Tibial nerve (tissue), 4 donors: ENCODE data around the gene GNAZ. TPM values are rescaled to one million over a fixed set of nuclear protein-coding genes. Genes with fewer than 3 reads are reported as not detected.

Source experiments
- DNase-seq, 2 donors: peaks; one replicate each; pipeline ENCODE4 v3.0.0-alpha.2; 2019; ENCODE audit warnings: low spot score in 2 of 2
- H3K27ac ChIP-seq, 4 donors: fragments of 200-600 bp; sonication (generic) in 3 of 4; one replicate each; pipeline ENCODE4 v1.5.1; 2017 to 2019; ENCODE audit warnings: mild to moderate bottlenecking in 1 of 4
- H3K27me3 ChIP-seq, 2 donors: fragments of 200-600 bp; sonication (generic) in 1 of 2; one replicate each; pipeline versions ENCODE4 v1.5.1 to v1.6.0; 2017 to 2019
- H3K36me3 ChIP-seq, 3 donors: fragments of 200-600 bp; sonication (generic); one replicate each; pipeline ENCODE4 v1.5.1; 2018 to 2019
- H3K4me1 ChIP-seq, 4 donors: fragments of 200-600 bp; sonication (generic) in 3 of 4; one replicate each; pipeline ENCODE4 v1.5.1; 2017 to 2019
- H3K4me3 ChIP-seq, 4 donors: fragments of 200-600 bp; sonication (generic) in 3 of 4; one replicate each; pipeline ENCODE4 v1.5.1; 2017 to 2019; ENCODE audit warnings: mild to moderate bottlenecking in 1 of 4, moderate library complexity in 1 of 4
- H3K9me3 ChIP-seq, 4 donors: fragments of 200-600 bp; sonication (generic) in 3 of 4; one replicate each; pipeline ENCODE4 v1.5.1; 2017 to 2019
- EP300 ChIP-seq, 2 donors: sonication (generic); formaldehyde crosslinking; IDR thresholded peaks; one replicate each; pipeline ENCODE4 v1.6.1; 2017; ENCODE audit warnings: antibody characterized with exemption in 2 of 2, mild to moderate bottlenecking in 1 of 2
- POLR2A ChIP-seq, 2 donors: fragments of 450-650 bp; IDR thresholded peaks; one replicate each; pipeline ENCODE4 v1.6.1; 2017; ENCODE audit warnings: antibody characterized with exemption in 2 of 2, mild to moderate bottlenecking in 2 of 2, moderate library complexity in 2 of 2
- WGBS, 2 donors: methylation state at CpG; one replicate each; pipeline ENCODE4 v1.1.5; 2018; 5-methylcytosine and 5-hydroxymethylcytosine counted together
- total RNA-seq, 4 donors: library from RNA; depleted of rRNA; stranded (reverse); fragments of >200 nt; gene quantifications; one replicate each; pipeline ENCODE4 v1.1.0, GENCODE V29; 2016
- TF ChIP-seq, protein P1 (sequence below), 5 experiments: fragments of 200-600 bp in 3 of 5; fragments of 450-650 bp in 2 of 5; sonication (generic) in 3 of 5; IDR thresholded peaks; one replicate each; pipeline ENCODE4 v1.5.1; 2016 to 2019; ENCODE audit warnings: antibody characterized with exemption in 5 of 5, mild to moderate bottlenecking in 3 of 5, moderate library complexity in 2 of 5

The GNAZ gene
- total RNA-seq, 4 donors from 2014 or later: 14.1 to 20.1 (median 18.0) TPM

DNA sequence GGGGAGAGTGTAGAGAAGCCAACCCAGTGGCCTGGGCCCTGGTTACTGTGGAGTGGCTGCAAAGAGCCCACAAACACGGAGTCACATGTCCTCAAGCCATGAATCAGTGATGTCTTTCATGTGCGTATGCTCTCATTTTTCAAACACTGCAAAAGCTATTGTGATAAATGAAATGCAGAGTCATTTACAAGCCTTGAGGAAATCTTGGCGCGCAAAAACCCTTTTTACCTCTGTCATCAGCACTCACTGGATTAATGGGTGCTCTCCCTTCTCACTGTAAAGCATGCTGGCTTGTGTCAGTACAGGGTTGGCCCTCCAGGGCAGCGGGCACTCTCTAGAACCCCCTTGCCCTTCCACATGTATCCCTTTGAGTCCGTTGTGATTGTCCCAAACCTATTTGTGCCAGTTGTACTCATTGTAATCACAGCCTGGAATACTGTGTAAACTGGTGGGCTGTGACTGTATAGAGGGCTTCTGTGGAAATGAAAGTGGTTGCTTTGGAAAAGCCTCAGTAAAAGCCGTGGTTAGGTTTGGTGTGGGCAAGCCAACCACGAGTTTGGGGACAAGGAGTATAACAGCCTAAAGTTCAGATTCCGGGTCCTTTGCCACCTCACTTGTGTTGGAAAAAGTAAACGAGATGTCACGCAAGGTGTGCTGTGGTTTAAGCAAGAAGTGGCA is 10.4 kb downstream of the GNAZ start:
- no peak for TF ChIP-seq POLR2A (IDR thresholded peaks at IDR 0.05)
- TF ChIP-seq, protein P1, sequence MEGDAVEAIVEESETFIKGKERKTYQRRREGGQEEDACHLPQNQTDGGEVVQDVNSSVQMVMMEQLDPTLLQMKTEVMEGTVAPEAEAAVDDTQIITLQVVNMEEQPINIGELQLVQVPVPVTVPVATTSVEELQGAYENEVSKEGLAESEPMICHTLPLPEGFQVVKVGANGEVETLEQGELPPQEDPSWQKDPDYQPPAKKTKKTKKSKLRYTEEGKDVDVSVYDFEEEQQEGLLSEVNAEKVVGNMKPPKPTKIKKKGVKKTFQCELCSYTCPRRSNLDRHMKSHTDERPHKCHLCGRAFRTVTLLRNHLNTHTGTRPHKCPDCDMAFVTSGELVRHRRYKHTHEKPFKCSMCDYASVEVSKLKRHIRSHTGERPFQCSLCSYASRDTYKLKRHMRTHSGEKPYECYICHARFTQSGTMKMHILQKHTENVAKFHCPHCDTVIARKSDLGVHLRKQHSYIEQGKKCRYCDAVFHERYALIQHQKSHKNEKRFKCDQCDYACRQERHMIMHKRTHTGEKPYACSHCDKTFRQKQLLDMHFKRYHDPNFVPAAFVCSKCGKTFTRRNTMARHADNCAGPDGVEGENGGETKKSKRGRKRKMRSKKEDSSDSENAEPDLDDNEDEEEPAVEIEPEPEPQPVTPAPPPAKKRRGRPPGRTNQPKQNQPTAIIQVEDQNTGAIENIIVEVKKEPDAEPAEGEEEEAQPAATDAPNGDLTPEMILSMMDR (IDR thresholded peaks at IDR 0.05): no peak
- TF ChIP-seq EP300 (IDR thresholded peaks at IDR 0.05): no peak
- Histone ChIP-seq H3K36me3 (no peaks in the 10 kb centered on the region), H3K27ac (no peak overlapping the region), H3K4me3 (no peak overlapping the region), H3K4me1 (peaks cover 0 to 4% (median 0%) of the 10 kb centered on the region in 4 donors), H3K9me3 (no peaks in the 10 kb centered on the region), H3K27me3 (no peaks in the 10 kb centered on the region)
- DNase-seq: no peak
- WGBS, 2 donors: 84 to 86% methylated on average over 11 of the region's 11 CpGs

GRCh38 chr22:23082534-23083314 is 12.4 kb downstream of the GNAZ start:
- no peak overlapping the region for H3K27ac ChIP-seq
- no peak for TF ChIP-seq EP300 (IDR thresholded peaks at IDR 0.05)
- TF ChIP-seq POLR2A (IDR thresholded peaks at IDR 0.05): no peak
- TF ChIP-seq, protein P1 (IDR thresholded peaks at IDR 0.05): no peak
- 83 to 86% methylated on average over 5 of the region's 5 CpGs for WGBS, 2 donors
- no peaks in the 10 kb centered on the region for H3K27me3 ChIP-seq
- H3K9me3 ChIP-seq: no peaks in the 10 kb centered on the region
- no peaks in the 10 kb centered on the region for H3K36me3 ChIP-seq
- no peak for DNase-seq
- peaks cover 0 to 4% (median 1%) of the 10 kb centered on the region in 4 donors for H3K4me1 ChIP-seq
- H3K4me3 ChIP-seq: no peak overlapping the region

DNA sequence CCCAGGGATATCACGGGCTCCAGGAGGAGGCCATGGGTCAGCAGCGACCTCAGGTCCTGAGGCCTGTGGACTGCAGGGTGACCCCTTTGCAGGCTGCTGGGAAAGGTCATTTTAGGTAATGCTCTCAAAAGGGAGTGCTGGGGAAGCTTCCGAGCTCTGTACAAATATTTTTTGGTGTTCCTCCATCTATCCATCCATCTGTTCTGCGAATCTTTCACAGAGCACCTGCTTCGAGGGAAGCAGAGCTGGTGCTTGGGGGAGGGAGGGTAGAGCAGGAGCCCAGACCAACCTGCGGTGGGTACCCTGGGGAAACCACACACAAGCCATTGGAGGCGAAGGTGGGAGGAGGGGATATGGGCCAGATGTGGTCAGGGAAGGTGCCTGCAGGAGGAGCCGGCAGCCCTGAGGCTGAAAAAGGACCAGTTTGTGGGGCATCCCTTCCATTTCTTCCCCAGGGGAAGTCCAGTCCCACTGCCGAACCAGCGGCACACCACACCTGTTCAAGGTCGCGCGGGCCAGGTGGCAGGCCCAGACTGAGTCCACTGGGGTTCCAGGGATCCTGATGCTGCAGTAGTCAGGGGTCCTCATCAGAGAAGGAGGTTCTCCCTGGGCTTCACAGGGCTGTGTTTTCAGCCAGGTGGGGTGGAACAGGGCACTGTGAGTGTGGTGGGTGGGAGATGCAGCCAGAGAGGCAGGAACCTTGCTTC is 13.1 kb downstream of the GNAZ start:
- 76 to 93% methylated on average over 7 to 13 of the region's 13 CpGs for WGBS, 2 donors
- Histone ChIP-seq H3K27me3 (no peaks in the 10 kb centered on the region), H3K36me3 (no peaks in the 10 kb centered on the region), H3K4me1 (peaks cover 0 to 4% (median 0%) of the 10 kb centered on the region in 4 donors), H3K27ac (no peak overlapping the region), H3K4me3 (no peak overlapping the region), H3K9me3 (no peaks in the 10 kb centered on the region)
- TF ChIP-seq, protein P1 (IDR thresholded peaks at IDR 0.05): no peak
- TF ChIP-seq EP300 (IDR thresholded peaks at IDR 0.05) (no peak), POLR2A (IDR thresholded peaks at IDR 0.05) (no peak)
- DNase-seq: no peak

DNA sequence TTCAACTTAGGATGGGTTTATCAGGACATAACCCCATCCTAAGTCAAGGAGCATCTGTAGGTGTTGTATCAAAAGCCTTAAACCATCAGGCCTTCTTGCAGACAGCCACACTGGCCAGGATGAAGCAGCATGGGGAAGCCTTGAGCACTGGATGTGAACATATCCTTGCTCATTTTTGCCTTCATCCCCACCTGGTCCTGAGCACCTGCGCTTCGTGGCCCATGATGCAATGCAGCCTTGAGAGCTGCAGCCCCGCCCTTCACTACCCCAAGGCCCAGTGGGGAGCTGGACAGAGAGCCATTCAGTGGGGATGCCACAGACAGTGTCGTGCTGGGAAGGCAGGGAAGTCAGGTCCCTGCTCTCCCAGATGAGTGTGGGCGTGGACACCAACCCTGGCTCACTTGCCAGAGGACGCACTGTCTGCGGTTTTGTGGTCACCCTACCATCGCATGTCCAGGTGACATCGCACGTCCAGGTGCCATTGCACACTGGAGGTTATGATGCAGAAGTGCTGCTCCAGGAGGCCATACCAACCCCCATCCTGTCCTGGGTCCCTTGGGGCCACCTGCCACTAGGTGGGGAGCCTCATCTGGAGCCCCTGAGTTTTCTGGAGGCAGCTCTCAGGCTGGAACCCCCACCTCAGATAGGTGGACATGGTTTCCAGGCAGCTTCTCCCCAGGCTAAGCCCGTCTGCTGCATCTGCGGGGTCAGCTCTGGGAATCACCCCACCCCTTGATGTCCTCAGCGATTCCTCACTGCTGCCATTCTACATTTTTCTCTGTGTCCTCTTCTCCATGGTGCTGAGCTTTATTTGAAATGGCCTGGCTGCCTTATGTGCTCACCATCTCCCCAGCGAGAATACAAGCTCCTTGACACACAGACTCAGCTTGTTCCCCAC is 14.4 kb downstream of the GNAZ start:
- TF ChIP-seq EP300 (IDR thresholded peaks at IDR 0.05) (no peak), POLR2A (IDR thresholded peaks at IDR 0.05) (no peak)
- TF ChIP-seq, protein P1 (IDR thresholded peaks at IDR 0.05): no peak
- WGBS, 2 donors: 90 to 94% methylated on average over 12 to 14 of the region's 14 CpGs
- Histone ChIP-seq H3K4me3 (no peak overlapping the region), H3K27ac (no peak overlapping the region), H3K4me1 (peaks cover 0 to 4% (median 0%) of the 10 kb centered on the region in 4 donors), H3K27me3 (no peaks in the 10 kb centered on the region), H3K36me3 (no peaks in the 10 kb centered on the region), H3K9me3 (no peaks in the 10 kb centered on the region)
- DNase-seq: no peak
